Measurements from ENCODE around the gene CLDN1. TPM values are rescaled to one million over a fixed set of nuclear protein-coding genes. Genes with fewer than 3 reads are reported as not detected.

CLDN1 gene
- total and polyA plus RNA-seq, 2 of the 8 experiments (the other 6 are each of a cell fraction or from before 2014, with no cell fraction given) = 3.1 to 6.1 TPM

DNA sequence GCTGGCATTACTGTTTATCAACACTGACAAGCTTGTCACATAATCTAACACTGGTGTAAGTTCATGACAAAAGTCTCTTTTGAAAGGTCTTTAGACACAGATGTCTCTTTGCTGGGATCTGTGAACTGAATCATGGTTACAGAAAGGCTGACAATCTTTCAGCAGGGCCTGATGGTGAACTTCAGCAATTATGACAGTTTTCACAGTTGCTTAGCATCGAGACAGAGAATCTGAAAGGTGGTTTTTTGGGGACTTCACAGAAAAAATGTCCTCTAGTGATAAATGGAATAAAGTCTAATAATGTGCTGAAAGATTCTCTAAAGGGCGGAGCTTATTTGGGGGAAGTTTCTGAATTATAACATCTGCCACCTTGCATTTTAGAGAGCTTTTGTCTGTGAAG, 32.3 kb downstream of the CLDN1 start (continued):
- no peak for TF ChIP-seq GTF2F1 (IDR thresholded peaks at IDR 0.05; ENCODE audit: borderline replicate concordance, low read depth, low read length)
- no peak for TF ChIP-seq SIN3A (conservative IDR thresholded peaks at IDR 0.05 in 1 of 2, IDR thresholded peaks at IDR 0.05 in 1 of 2; ENCODE audit: low read depth in 1 of 2, low read length in 2 of 2)
- TF ChIP-seq NRF1 (IDR thresholded peaks at IDR 0.05; ENCODE audit: low read depth, low read length) = no peak
- TF ChIP-seq POU5F1 (IDR thresholded peaks at IDR 0.05; ENCODE audit: low read depth, low read length) = no peak
- no peak for TF ChIP-seq GABPA (IDR thresholded peaks at IDR 0.05; ENCODE audit: borderline replicate concordance, insufficient read depth, low read length)

Data from H1 (cell line).